ENCODE results near the gene RNF17. TPM values are rescaled to one million over a fixed set of nuclear protein-coding genes. Genes with fewer than 3 reads are reported as not detected.
"Not testable (repeated sequence)": the region's sequence is repeated elsewhere in the genome, so short reads cannot be mapped to it uniquely, and the experiment has no call there.

RNF17 gene
- polyA plus RNA-seq, 6 donors from 2014 or later, result 0.21 to 0.34 TPM; not detected in 4

DNA sequence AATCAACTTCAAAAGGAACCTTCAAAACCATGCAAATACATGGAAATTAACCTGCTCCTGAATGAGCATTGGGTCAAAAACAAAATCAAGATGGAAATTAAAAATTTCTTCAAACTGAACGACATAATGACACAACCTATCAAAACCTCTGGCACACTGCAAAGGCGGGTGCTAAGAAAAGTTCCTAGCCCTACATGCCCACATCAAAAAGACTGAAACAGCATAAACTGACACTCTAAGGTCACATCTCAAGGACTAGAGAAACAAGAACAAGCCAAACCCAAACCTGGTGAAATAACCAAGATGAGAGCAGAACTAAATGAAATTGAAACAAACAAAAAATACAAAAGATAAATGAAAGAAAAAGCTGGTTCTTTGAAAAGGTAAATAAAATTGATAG, 73.6 kb downstream of the RNF17 start:
- peaks cover 10 to 34% (median 15%) of the 10 kb centered on the region in 3 donors for H3K27me3 Mint-ChIP-seq

DNA sequence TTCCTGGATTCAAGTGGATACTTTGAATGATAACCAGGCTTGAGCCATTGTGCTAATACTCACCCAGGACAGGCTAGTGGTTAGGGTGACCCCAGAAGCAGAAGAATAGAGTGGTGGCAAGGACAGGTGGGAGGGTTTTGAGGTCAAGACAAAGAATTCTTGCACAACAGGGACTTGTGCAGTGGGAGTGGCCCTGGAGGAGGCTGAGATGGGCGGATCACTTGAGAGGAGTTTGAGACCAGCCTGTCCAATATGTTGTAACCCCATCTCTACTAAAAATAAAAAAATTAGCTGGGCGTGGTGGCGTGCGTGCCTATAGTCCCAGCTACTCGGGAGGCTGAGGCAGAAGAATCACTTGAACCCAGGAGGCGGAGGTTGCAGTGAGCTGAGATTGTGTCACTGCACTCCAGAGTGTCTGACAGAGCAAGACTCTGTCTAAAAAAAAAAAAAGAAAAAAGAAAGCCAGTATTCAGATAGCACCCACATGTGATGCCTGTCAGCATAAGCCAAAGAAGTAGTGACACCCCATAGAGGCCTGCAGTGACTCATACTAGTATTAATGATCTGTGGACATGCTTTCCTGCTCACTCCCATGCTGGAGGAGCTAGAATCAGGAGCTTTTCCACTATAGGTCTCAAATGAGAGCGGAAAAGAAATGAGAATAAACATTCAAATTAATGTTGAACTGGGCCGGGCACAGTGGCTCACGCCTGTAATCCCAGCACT, 78.7 kb downstream of the RNF17 start:
- ATAC-seq (ENCODE audit: low read depth in 2 of 2), result no peak
- no peak for DNase-seq

More for the DNA sequence above, 73.6 kb downstream of the RNF17 start:
- H3K27ac Mint-ChIP-seq; DNase-seq; H3K9me3 Mint-ChIP-seq; H3K4me3 Mint-ChIP-seq; ATAC-seq (ENCODE audit: low read depth in 2 of 2); H3K36me3 Mint-ChIP-seq; H3K4me1 Mint-ChIP-seq: not testable (repeated sequence)

DNA sequence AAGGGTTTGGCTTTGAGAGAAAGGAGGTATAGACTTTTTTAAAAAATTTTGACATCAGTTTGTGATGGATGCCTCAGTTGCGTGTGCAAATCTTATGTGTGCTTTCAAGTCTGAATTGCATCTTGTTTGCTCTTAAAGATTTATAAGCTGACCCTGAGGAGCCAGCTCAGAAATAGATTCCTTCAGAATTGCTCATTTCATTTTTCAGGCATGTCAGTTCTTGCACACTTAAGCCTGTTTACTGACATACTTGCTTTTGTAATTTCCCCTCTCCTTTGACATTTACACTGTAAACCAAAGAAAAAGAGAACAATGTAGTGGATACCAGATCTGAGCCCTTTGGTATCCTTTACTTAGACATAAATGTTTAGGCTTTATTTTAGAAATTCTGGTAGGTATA, 87.6 kb downstream of the RNF17 start:
- DNase-seq (no peak), ATAC-seq (ENCODE audit: low read depth in 2 of 2) (no peak)
- peaks cover 7 to 12% (median 9%) of the 10 kb centered on the region in 3 donors for H3K27me3 Mint-ChIP-seq
- no peaks in the 10 kb centered on the region for H3K4me1 Mint-ChIP-seq
- no peaks in the 10 kb centered on the region for H3K9me3 Mint-ChIP-seq
- H3K4me3 Mint-ChIP-seq, result no peak overlapping the region
- no peak overlapping the region for H3K27ac Mint-ChIP-seq
- no peaks in the 10 kb centered on the region for H3K36me3 Mint-ChIP-seq

More for the DNA sequence above, 78.7 kb downstream of the RNF17 start:
- Mint-ChIP-seq H3K4me3 (no peak overlapping the region), H3K27ac (peak overlapping the region in 1 of 6 donors; percentile 69), H3K36me3 (no peaks in the 10 kb centered on the region), H3K9me3 (peaks cover 0 to 1% (median 0%) of the 10 kb centered on the region in 7 donors), H3K4me1 (no peaks in the 10 kb centered on the region), H3K27me3 (peaks cover 0 to 16% (median 6%) of the 10 kb centered on the region in 3 donors)

DNA sequence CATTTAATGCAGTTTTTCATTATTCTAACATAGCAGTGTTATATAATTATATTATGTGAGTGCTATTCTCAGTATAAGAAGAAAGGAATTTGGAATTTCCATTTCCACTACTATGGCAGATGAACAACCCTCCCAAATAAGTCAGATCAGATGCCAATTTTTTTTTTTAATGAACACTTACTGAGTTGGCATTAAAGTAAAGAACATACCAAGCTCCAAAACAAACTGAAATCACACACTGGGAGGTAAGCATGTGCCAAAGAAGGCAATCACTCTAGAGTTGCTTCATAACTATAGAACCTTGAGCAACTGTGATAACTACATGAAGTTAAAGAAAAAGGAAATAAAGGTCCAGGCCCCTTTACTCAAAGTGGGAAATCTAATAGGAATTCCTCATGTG, 90.3 kb downstream of the RNF17 start:
- no peak overlapping the region for H3K27ac Mint-ChIP-seq
- H3K36me3 Mint-ChIP-seq, result no peaks in the 10 kb centered on the region
- H3K9me3 Mint-ChIP-seq, result no peaks in the 10 kb centered on the region
- DNase-seq (no peak), ATAC-seq (ENCODE audit: low read depth in 2 of 2) (no peak)
- peaks cover 7 to 13% (median 12%) of the 10 kb centered on the region in 3 donors for H3K27me3 Mint-ChIP-seq
- no peaks in the 10 kb centered on the region for H3K4me1 Mint-ChIP-seq
- no peak overlapping the region for H3K4me3 Mint-ChIP-seq

DNA sequence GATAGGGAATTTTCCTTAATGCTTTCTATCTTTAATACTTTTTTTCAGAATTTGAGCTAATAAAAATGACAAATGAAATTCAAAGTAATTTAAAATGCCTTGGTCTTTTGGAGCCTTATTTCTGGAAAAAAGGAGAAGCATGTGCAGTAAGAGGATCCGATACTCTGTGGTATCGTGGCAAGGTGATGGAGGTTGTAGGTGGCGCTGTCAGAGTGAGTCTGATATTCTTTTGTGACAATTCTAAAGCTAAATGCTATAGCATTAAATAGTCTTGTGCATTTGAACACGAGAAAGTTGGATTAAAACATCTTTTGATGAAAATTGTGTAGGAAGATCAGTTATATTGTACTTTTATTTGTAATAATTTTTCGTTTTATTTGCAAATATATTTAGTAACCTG, 95.0 kb downstream of the RNF17 start:
- no peak for ATAC-seq (ENCODE audit: low read depth in 2 of 2)
- no peaks in the 10 kb centered on the region for H3K4me1 Mint-ChIP-seq
- H3K36me3 Mint-ChIP-seq, result no peaks in the 10 kb centered on the region
- no peak overlapping the region for H3K27ac Mint-ChIP-seq
- DNase-seq, result no peak
- H3K9me3 Mint-ChIP-seq, result no peaks in the 10 kb centered on the region
- no peak overlapping the region for H3K4me3 Mint-ChIP-seq
- peaks cover 5 to 7% (median 7%) of the 10 kb centered on the region in 3 donors for H3K27me3 Mint-ChIP-seq

DNA sequence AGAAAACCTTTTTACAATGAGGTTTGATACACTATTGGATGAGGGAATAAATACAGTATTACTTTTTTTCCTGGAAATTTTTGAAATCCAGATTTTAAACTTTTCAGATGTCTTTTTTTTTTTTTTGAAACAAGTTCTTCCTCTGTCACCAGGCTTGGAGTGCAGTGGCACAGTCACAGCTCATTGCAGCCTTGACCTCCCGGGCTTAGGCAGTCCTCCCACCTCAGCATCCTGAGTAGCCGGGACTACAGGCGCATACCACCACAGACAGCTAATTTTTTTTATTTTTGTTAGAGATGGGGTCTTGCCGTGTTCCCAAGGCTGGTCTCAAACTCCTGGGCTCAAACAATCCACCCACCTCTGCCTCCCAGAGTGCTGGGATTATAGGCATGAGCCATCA, 96.8 kb downstream of the RNF17 start:
- ATAC-seq (ENCODE audit: low read depth in 2 of 2) (no peak), DNase-seq (no peak)
- H3K36me3 Mint-ChIP-seq, result no peaks in the 10 kb centered on the region
- no peak overlapping the region for H3K4me3 Mint-ChIP-seq
- no peaks in the 10 kb centered on the region for H3K4me1 Mint-ChIP-seq
- H3K27ac Mint-ChIP-seq, result no peak overlapping the region
- no peaks in the 10 kb centered on the region for H3K9me3 Mint-ChIP-seq
- H3K27me3 Mint-ChIP-seq, result peaks cover 3 to 10% (median 4%) of the 10 kb centered on the region in 3 donors

DNA sequence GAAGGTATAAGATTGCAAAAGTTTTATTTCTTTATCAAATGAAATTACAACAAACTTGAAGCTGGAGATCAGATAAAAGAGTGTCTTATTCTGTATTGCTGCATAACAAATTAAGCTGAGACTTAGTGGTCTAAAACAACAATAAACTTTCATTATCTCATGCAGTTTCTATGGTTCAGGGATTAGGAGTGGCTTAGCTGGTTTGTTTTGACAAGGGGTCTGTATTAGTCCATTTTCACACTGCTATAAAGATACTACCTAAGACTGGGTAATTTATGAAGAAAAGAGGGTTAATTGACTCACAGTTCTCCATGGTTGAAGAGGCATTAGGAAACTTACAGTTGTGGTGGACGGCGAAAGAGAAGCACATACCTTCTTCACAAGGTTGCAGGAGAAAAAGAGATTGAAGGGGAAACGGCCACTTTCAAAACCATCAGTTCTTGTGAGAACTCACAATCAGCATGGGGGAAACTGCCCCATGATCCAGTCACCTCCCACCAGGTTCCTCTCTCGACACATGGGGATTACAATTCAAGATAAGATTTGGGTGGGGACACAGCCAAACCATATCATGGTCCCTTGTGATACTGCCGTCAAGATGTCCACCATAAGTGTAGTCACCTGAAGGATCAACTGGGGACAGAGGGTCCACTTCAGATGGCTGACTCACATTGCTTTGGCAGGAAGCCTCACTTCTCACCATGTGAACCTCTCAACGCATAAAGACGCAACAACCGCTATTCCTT, 97.8 kb downstream of the RNF17 start:
- Mint-ChIP-seq H3K4me1 (no peaks in the 10 kb centered on the region), H3K36me3 (no peaks in the 10 kb centered on the region), H3K4me3 (no peak overlapping the region), H3K27me3 (peaks cover 0 to 7% (median 0%) of the 10 kb centered on the region in 3 donors), H3K9me3 (no peaks in the 10 kb centered on the region), H3K27ac (no peak overlapping the region)
- DNase-seq (no peak), ATAC-seq (ENCODE audit: low read depth in 2 of 2) (no peak)

DNA sequence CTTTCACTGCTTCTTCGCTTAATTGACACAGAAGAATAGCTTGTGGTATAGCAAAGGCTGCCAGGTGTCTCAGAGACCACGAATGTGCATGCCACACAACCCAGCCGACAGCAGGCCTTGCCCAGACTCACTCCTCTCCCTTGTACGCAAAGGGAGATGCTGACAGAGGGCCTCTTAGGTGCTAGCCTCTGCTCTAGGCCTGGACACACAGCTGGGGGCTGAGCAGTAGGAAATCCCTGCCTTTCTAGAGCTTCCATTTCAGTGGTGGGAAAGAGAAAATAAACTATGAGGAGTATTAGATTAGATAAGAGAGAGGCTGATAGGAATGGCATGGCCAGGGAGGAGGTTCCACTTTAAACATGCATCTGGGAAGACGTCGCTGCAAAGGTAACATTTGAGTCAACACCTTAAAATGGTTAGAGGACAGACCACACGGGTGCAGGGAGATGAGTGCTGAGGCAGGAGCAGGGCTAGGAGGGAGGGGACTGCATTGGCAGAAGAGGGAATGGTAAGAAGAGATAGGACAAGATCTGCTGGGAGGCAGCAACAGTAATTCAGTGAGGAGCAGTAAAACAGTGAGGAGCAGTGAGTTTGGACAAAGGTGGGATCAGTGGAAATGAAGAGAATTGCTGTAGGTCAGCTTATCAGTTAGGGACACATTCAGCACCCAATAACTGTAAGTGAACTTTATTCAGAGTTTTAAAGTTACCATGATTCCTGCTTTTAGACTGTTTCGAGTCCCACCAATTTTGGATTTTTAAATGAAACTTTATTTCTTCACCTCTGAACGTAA, 100.0 kb downstream of the RNF17 start:
- no peak for DNase-seq
- Mint-ChIP-seq H3K4me3 (no peak overlapping the region), H3K36me3 (no peaks in the 10 kb centered on the region), H3K4me1 (no peaks in the 10 kb centered on the region), H3K27ac (peak overlapping the region in 2 of 6 donors; percentile 0 to 52), H3K9me3 (no peaks in the 10 kb centered on the region), H3K27me3 (peaks cover 3 to 12% (median 7%) of the 10 kb centered on the region in 3 donors)
- no peak for ATAC-seq (ENCODE audit: low read depth in 2 of 2)

DNA sequence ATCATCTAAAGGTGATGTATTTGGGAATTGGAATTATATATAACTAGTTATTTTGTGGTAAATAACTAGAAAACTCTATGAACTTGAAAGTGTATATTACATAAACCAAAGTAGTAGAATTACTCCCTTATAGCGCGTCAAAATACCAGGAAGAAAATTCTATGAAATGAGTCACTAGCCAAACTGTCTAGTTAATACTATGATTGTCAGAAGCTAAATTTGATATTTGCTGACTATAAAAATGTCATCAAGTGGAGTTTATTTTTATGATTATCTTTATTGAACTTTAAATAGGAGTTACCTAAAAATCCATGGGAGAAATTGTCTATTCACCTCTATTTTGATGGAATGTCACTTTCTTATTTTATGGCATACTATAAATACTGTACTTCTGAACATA, 100.6 kb downstream of the RNF17 start:
- Mint-ChIP-seq H3K36me3 (no peaks in the 10 kb centered on the region), H3K27me3 (peaks cover 6 to 18% (median 10%) of the 10 kb centered on the region in 3 donors), H3K27ac (peak overlapping the region in 1 of 6 donors; percentile 12), H3K4me1 (no peaks in the 10 kb centered on the region), H3K9me3 (no peaks in the 10 kb centered on the region), H3K4me3 (no peak overlapping the region)
- DNase-seq (no peak), ATAC-seq (ENCODE audit: low read depth in 2 of 2) (no peak)

DNA sequence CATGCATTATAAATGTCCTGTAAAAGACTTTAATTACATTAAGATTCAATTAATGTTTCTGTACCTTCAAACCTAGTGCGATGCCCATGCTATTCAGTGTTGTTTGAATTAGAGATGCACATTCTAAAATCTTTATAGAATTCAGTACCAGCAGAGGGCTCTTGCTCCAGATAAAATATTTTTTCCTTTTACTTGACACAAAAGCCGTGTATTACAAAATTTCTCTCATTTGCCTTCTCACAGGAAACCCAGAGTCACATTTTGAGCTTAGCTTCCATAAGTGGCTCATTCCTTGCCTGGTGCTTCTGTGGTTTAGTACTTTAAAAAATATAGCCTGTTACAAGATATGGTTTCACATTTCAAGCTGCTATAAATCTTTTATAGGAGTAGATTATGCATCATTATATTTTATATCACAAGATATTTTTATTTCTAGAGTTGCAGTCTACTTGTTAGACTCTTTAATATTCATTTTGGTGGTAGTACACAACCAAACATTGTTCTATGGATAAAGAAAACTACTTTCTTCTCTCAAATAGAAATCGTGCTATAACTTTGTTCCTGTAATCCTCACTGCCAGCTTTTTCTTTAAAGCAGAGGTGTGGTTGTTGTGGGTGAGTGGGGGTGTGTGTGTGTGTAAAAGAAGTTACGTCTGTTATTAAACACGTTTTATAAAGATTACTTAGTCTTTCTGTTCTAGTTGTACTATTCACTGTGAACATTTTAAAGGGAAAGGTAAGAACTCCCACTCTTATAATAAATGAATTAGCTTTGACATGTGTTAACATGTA, 101.4 kb downstream of the RNF17 start:
- Mint-ChIP-seq H3K9me3 (no peaks in the 10 kb centered on the region), H3K36me3 (no peaks in the 10 kb centered on the region), H3K27ac (peak overlapping the region in 1 of 6 donors; percentile 29), H3K27me3 (peaks cover 9 to 20% (median 10%) of the 10 kb centered on the region in 3 donors), H3K4me1 (no peaks in the 10 kb centered on the region), H3K4me3 (no peak overlapping the region)
- ATAC-seq (ENCODE audit: low read depth in 2 of 2) (no peak), DNase-seq (no peak)

DNA sequence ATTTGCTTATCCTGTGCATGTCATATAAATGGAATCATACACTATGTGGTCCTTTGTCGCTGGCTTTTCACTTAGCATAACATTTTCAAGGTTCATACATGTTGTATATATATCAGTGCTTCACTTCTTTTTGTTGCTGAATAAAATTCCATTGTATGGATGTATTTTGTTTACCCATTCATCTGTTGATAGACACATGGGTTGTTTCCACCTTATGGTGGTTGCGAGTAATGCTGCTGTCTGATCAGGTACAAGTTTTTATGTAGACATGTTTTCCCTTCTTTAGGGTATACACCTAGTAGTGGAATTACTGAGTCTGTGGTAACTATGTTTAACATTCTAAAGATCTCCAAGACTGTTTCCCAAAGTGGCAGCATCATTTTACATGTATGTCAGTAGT, 102.5 kb downstream of the RNF17 start:
- peaks cover 10 to 23% (median 12%) of the 10 kb centered on the region in 3 donors for H3K27me3 Mint-ChIP-seq
- H3K4me1 Mint-ChIP-seq, result no peaks in the 10 kb centered on the region
- DNase-seq (no peak), ATAC-seq (ENCODE audit: low read depth in 2 of 2) (no peak)
- H3K4me3 Mint-ChIP-seq, result no peak overlapping the region
- no peak overlapping the region for H3K27ac Mint-ChIP-seq
- no peaks in the 10 kb centered on the region for H3K36me3 Mint-ChIP-seq
- no peaks in the 10 kb centered on the region for H3K9me3 Mint-ChIP-seq

DNA sequence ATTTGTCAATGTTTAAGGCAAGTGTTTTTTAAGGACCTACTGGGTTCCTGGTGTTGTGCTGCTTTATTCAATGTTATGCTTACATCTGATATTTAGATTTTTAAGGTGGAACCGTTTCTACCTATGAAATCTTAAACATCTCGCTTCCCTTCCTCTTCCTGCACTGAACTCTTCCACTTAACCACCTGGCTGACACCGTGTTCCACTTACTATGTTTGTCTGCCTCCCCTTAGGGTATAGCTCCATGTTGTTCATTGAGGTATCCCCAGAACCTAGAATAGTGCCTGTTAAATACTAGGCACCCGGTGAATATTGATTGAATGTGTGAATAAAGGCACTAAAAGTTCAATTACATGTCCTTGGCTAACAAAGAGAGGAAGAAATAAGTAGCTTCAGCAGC, 104.9 kb downstream of the RNF17 start:
- H3K27me3 Mint-ChIP-seq, result peaks cover 17 to 37% (median 29%) of the 10 kb centered on the region in 3 donors
- DNase-seq, result no peak
- ATAC-seq (ENCODE audit: low read depth in 2 of 2), result no peak
- no peak overlapping the region for H3K4me3 Mint-ChIP-seq
- H3K4me1 Mint-ChIP-seq, result no peaks in the 10 kb centered on the region
- no peak overlapping the region for H3K27ac Mint-ChIP-seq
- H3K36me3 Mint-ChIP-seq, result no peaks in the 10 kb centered on the region
- no peaks in the 10 kb centered on the region for H3K9me3 Mint-ChIP-seq

DNA sequence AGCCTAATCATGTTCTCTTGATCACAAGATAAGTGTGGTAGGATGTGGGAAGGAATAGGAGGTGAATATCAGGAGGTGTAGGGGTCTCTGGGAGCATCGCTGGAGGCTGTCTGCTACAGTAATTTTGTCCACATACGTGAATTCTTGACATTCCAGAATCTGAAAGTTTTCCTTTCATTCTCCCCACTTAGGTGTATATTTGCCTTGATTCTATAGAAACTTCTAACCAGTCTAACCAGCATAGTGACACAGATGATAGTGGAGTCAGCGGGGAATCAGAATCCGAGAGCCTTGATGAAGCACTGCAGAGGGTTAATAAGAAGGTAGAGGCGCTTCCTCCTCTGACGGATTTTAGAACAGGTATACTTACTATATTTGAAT, 106.4 kb downstream of the RNF17 start:
- DNase-seq (no peak), ATAC-seq (ENCODE audit: low read depth in 2 of 2) (no peak)
- Mint-ChIP-seq H3K27ac (no peak overlapping the region), H3K4me1 (no peaks in the 10 kb centered on the region), H3K9me3 (no peaks in the 10 kb centered on the region), H3K27me3 (peaks cover 25 to 34% (median 34%) of the 10 kb centered on the region in 3 donors), H3K4me3 (no peak overlapping the region), H3K36me3 (no peaks in the 10 kb centered on the region)
